GM06990 (cell line): ENCODE results near the gene SNAPIN.

Source experiments
- DNase-seq: peaks from one replicate; pipeline ENCODE4 v3.0.0-alpha.2; 2011; ENCODE audit not compliant: insufficient read length; ENCODE audit errors: extremely low read depth
- H3K27me3 ChIP-seq: replicated peaks from 2 replicates; pipeline ENCODE4 v1.6.0; 2011; ENCODE audit warnings: low read length; ENCODE audit not compliant: control insufficient read depth, insufficient read depth
- H3K36me3 ChIP-seq: 2 replicates; pipeline ENCODE4 v1.5.1; 2011; ENCODE audit warnings: low read length; ENCODE audit not compliant: control insufficient read depth, insufficient read depth
- H3K4me3 ChIP-seq: replicated peaks from 2 replicates; pipeline ENCODE4 v1.5.1; 2011; ENCODE audit warnings: low read depth, mild to moderate bottlenecking, control low read depth, low read length
- CTCF ChIP-seq: IDR thresholded peaks from 2 replicates; pipeline ENCODE4 v1.5.1; 2011; ENCODE audit warnings: low read length, control low read depth, mild to moderate bottlenecking, inconsistent platforms; ENCODE audit not compliant: insufficient read depth, poor library complexity, severe bottlenecking

SNAPIN gene, protein sequence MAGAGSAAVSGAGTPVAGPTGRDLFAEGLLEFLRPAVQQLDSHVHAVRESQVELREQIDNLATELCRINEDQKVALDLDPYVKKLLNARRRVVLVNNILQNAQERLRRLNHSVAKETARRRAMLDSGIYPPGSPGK

GRCh38 chr1:153658400-153659174 lies at the start of gene SNAPIN:
TSS of gene SNAPIN (plus strand) at chr1:153658703. CDS start at chr1:153658744, 41 bp downstream.
- H3K4me3 ChIP-seq: peak within 1 kb of the TSS; percentile 85
- DNase-seq: peak; percentile 94

GRCh38 chr1:153608742-153609584 lies 49.5 kb upstream of the SNAPIN start:
- no peaks in the 10 kb centered on the region for H3K36me3 ChIP-seq
- no peak for DNase-seq
- no peaks in the 10 kb centered on the region; the same call in 1 of the 2 replicates for H3K27me3 ChIP-seq
- H3K4me3 ChIP-seq: no peak overlapping the region
- no peak for TF ChIP-seq CTCF

More at GRCh38 chr1:153658400-153659174, at the start of gene SNAPIN:
- Histone ChIP-seq H3K27me3 (no peaks in the 10 kb centered on the region), H3K36me3 (peaks cover 16% of the 10 kb centered on the region)
- no peak for TF ChIP-seq CTCF

GRCh38 chr1:153609585-153609907 lies 49.0 kb upstream of the SNAPIN start:
- Histone ChIP-seq H3K27me3 (no peaks in the 10 kb centered on the region; the same call in 1 of the 2 replicates), H3K4me3 (no peak overlapping the region), H3K36me3 (no peaks in the 10 kb centered on the region)
- no peak for TF ChIP-seq CTCF
- DNase-seq: no peak

DNA sequence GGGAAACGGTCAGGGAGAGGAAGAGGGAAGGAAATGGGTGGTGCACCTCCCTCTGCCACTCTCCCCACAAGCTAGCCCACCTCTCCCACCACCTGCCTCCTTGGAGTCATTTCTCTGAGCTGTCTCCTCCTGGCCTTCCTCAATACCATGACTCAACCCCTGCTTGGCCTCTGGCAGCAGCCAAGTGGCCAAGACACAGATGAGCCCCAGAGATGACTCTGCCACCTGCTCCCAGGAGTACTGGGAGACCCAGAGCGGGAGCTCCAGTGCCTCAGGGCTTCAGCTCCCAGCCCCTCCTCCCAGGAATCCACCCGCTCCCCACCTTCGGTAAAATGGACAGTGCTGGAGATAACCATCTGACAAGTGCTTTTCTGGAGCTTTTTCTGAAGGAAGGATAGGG lies 48.2 kb upstream of the SNAPIN start:
- Histone ChIP-seq H3K4me3 (no peak overlapping the region), H3K27me3 (no peaks in the 10 kb centered on the region; the same call in 1 of the 2 replicates), H3K36me3 (no peaks in the 10 kb centered on the region)
- no peak for TF ChIP-seq CTCF
- DNase-seq: no peak

DNA sequence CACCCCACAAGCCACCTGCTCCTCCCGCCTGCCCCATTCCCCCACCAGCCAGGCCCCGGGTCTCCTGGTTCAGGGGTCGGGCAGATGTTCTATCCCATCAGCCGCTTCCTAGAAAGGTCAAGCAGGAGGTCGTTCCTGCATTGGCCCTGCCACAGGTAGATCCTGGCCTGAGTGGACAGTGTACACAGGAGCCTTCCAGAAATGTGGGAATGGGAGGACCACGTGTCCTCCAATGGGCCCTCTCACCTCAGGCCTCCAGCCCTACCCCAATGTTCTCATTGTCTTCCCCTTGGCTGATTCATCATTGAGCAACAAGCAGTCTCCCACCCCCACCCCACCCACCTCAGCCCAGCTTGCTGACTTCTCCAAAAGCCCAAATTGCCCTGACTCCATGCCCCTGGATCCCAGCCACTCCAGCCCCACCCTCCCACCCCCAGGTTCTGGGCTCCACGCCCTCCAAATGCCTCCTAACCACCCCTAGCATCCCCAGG lies 47.6 kb upstream of the SNAPIN start:
- no peak for TF ChIP-seq CTCF
- Histone ChIP-seq H3K4me3 (no peak overlapping the region), H3K36me3 (no peaks in the 10 kb centered on the region), H3K27me3 (no peaks in the 10 kb centered on the region; the same call in 1 of the 2 replicates)
- no peak for DNase-seq
